Measurements from ENCODE around the gene DOCK1.

DOCK1 gene

GRCh38 chr10:127193125-127193524, 287.9 kb downstream of the DOCK1 start:
- H3K27me3 ChIP-seq (ENCODE audit: control insufficient read depth in 3 of 3, insufficient read depth in 3 of 3, low read depth in 1 of 3, low read length in 3 of 3) = peaks cover 5 to 36% (median 10%) of the 10 kb centered on the region in 3 experiments
- peaks cover 0 to 6% of the 10 kb centered on the region in 2 donors for H3K4me1 ChIP-seq (ENCODE audit: control insufficient read depth in 2 of 2, insufficient read depth in 1 of 2, low read depth in 1 of 2, low read length in 2 of 2)
- no peak overlapping the region for H3K4me2 ChIP-seq (ENCODE audit: insufficient read depth, low read length, poor library complexity, severe bottlenecking)
- H3K4ac ChIP-seq (ENCODE audit: low read length) = no peak overlapping the region
- H3K9ac ChIP-seq (ENCODE audit: low read depth, low read length, poor library complexity) = peak overlapping the region; percentile 36
- H4K91ac ChIP-seq (ENCODE audit: low read depth, low read length, poor library complexity) = no peak overlapping the region
- no peak overlapping the region for H2BK12ac ChIP-seq (ENCODE audit: low read length)
- no peak overlapping the region for H2AFZ ChIP-seq (ENCODE audit: low read length)
- H3K27ac ChIP-seq (replicated peaks; ENCODE audit: low read length) = no peak overlapping the region
- no peaks in the 10 kb centered on the region for H3K9me3 ChIP-seq (replicated peaks in 1 of 2; ENCODE audit: control insufficient read depth in 2 of 2, insufficient read depth in 1 of 2, low read depth in 1 of 2, low read length in 2 of 2)
- no peak for DNase-seq (ENCODE audit: low spot score)
- H2BK15ac ChIP-seq (ENCODE audit: low read length) = no peak overlapping the region
- H3K36me3 ChIP-seq (replicated peaks in 1 of 2; ENCODE audit: control insufficient read depth in 2 of 2, insufficient read depth in 2 of 2, low read length in 2 of 2) = no peaks in the 10 kb centered on the region
- H3K4me3 ChIP-seq (ENCODE audit: low read length in 2 of 2) = no peak overlapping the region
- H3K14ac ChIP-seq (ENCODE audit: low read length) = no peak overlapping the region
- H3K18ac ChIP-seq (ENCODE audit: low read length) = no peak overlapping the region
- no peak overlapping the region for H2AK5ac ChIP-seq (ENCODE audit: low read depth, low read length)
- no peak overlapping the region for H3K23ac ChIP-seq (ENCODE audit: low read depth, low read length, poor library complexity)
- H2BK5ac ChIP-seq (ENCODE audit: low read length) = no peak overlapping the region
- H3K79me1 ChIP-seq (ENCODE audit: low read depth, low read length) = no peaks in the 10 kb centered on the region
- no CpG with 5 or more reads among the region's 7 CpGs for WGBS, 2 donors (ENCODE audit: extremely low coverage in 2 of 2, insufficient read length in 2 of 2, insufficient replicate concordance in 1 of 2)
- H2BK120ac ChIP-seq (ENCODE audit: low read depth, low read length) = no peak overlapping the region
- H4K8ac ChIP-seq (ENCODE audit: low read depth, low read length) = no peak overlapping the region

GRCh38 chr10:127194111-127194510, 288.9 kb downstream of the DOCK1 start:
- Histone ChIP-seq H4K91ac (ENCODE audit: low read depth, low read length, poor library complexity) (no peak overlapping the region), H3K9ac (ENCODE audit: low read depth, low read length, poor library complexity) (no peak overlapping the region), H2BK15ac (ENCODE audit: low read length) (no peak overlapping the region), H3K36me3 (replicated peaks in 1 of 2; ENCODE audit: control insufficient read depth in 2 of 2, insufficient read depth in 2 of 2, low read length in 2 of 2) (no peaks in the 10 kb centered on the region), H2BK5ac (ENCODE audit: low read length) (no peak overlapping the region), H3K14ac (ENCODE audit: low read length) (no peak overlapping the region), H3K27ac (replicated peaks; ENCODE audit: low read length) (no peak overlapping the region), H4K8ac (ENCODE audit: low read depth, low read length) (no peak overlapping the region), H3K4me1 (ENCODE audit: control insufficient read depth in 2 of 2, insufficient read depth in 1 of 2, low read depth in 1 of 2, low read length in 2 of 2) (peaks cover 0 to 6% of the 10 kb centered on the region in 2 donors), H2AK5ac (ENCODE audit: low read depth, low read length) (no peak overlapping the region), H3K18ac (ENCODE audit: low read length) (no peak overlapping the region), H3K4ac (ENCODE audit: low read length) (no peak overlapping the region), H3K4me3 (ENCODE audit: low read length in 2 of 2) (no peak overlapping the region), H3K27me3 (ENCODE audit: control insufficient read depth in 3 of 3, insufficient read depth in 3 of 3, low read depth in 1 of 3, low read length in 3 of 3) (peaks cover 5 to 36% (median 10%) of the 10 kb centered on the region in 3 experiments), H2BK12ac (ENCODE audit: low read length) (no peak overlapping the region), H3K9me3 (replicated peaks in 1 of 2; ENCODE audit: control insufficient read depth in 2 of 2, insufficient read depth in 1 of 2, low read depth in 1 of 2, low read length in 2 of 2) (no peaks in the 10 kb centered on the region), H3K79me1 (ENCODE audit: low read depth, low read length) (no peaks in the 10 kb centered on the region), H2AFZ (ENCODE audit: low read length) (no peak overlapping the region), H2BK120ac (ENCODE audit: low read depth, low read length) (no peak overlapping the region), H3K4me2 (ENCODE audit: insufficient read depth, low read length, poor library complexity, severe bottlenecking) (no peak overlapping the region), H3K23ac (ENCODE audit: low read depth, low read length, poor library complexity) (no peak overlapping the region)
- WGBS, 2 donors (ENCODE audit: extremely low coverage in 2 of 2, insufficient read length in 2 of 2, insufficient replicate concordance in 1 of 2) = no CpG with 5 or more reads among the region's 2 CpGs
- no peak for DNase-seq (ENCODE audit: low spot score)

- H2BK5ac ChIP-seq (ENCODE audit: low read length) = no peak overlapping the region
- H2BK12ac ChIP-seq (ENCODE audit: low read length) = no peak overlapping the region
- H3K9ac ChIP-seq (ENCODE audit: low read depth, low read length, poor library complexity) = no peak overlapping the region
- H2AK5ac ChIP-seq (ENCODE audit: low read depth, low read length) = no peak overlapping the region
- no peaks in the 10 kb centered on the region for H3K9me3 ChIP-seq (replicated peaks in 1 of 2; ENCODE audit: control insufficient read depth in 2 of 2, insufficient read depth in 1 of 2, low read depth in 1 of 2, low read length in 2 of 2)
- H3K4me1 ChIP-seq (ENCODE audit: control insufficient read depth in 2 of 2, insufficient read depth in 1 of 2, low read depth in 1 of 2, low read length in 2 of 2) = peaks cover 0 to 6% of the 10 kb centered on the region in 2 donors
- no peak for DNase-seq (ENCODE audit: low spot score)
- no peak overlapping the region for H4K91ac ChIP-seq (ENCODE audit: low read depth, low read length, poor library complexity)
- no peak overlapping the region for H3K18ac ChIP-seq (ENCODE audit: low read length)
- no peaks in the 10 kb centered on the region for H3K36me3 ChIP-seq (replicated peaks in 1 of 2; ENCODE audit: control insufficient read depth in 2 of 2, insufficient read depth in 2 of 2, low read length in 2 of 2)
- H3K4me2 ChIP-seq (ENCODE audit: insufficient read depth, low read length, poor library complexity, severe bottlenecking) = no peak overlapping the region
- H3K27ac ChIP-seq (replicated peaks; ENCODE audit: low read length) = no peak overlapping the region
- no CpG with 5 or more reads among the region's 16 CpGs for WGBS, 2 donors (ENCODE audit: extremely low coverage in 2 of 2, insufficient read length in 2 of 2, insufficient replicate concordance in 1 of 2)
- no peak overlapping the region for H3K4me3 ChIP-seq (ENCODE audit: low read length in 2 of 2)
- no peak overlapping the region for H4K8ac ChIP-seq (ENCODE audit: low read depth, low read length)
- H3K79me1 ChIP-seq (ENCODE audit: low read depth, low read length) = no peaks in the 10 kb centered on the region
- no peak overlapping the region for H3K14ac ChIP-seq (ENCODE audit: low read length)
- H2AFZ ChIP-seq (ENCODE audit: low read length) = no peak overlapping the region
- H2BK120ac ChIP-seq (ENCODE audit: low read depth, low read length) = no peak overlapping the region
- peaks cover 5 to 36% (median 10%) of the 10 kb centered on the region in 3 experiments for H3K27me3 ChIP-seq (ENCODE audit: control insufficient read depth in 3 of 3, insufficient read depth in 3 of 3, low read depth in 1 of 3, low read length in 3 of 3)
- H3K23ac ChIP-seq (ENCODE audit: low read depth, low read length, poor library complexity) = no peak overlapping the region
- no peak overlapping the region for H2BK15ac ChIP-seq (ENCODE audit: low read length)
- H3K4ac ChIP-seq (ENCODE audit: low read length) = no peak overlapping the region
Measured at GRCh38 chr10:127194599-127194998, 289.4 kb downstream of the DOCK1 start.

- H3K36me3 ChIP-seq (replicated peaks in 1 of 2; ENCODE audit: control insufficient read depth in 2 of 2, insufficient read depth in 2 of 2, low read length in 2 of 2) = peaks cover 0 to 2% of the 10 kb centered on the region in 2 donors
- no peak overlapping the region for H3K14ac ChIP-seq (ENCODE audit: low read length)
- H3K4ac ChIP-seq (ENCODE audit: low read length) = no peak overlapping the region
- H3K4me1 ChIP-seq (ENCODE audit: control insufficient read depth in 2 of 2, insufficient read depth in 1 of 2, low read depth in 1 of 2, low read length in 2 of 2) = peaks cover 0 to 6% of the 10 kb centered on the region in 2 donors
- no peak overlapping the region for H3K27ac ChIP-seq (replicated peaks; ENCODE audit: low read length)
- DNase-seq (ENCODE audit: low spot score) = no peak
- H3K18ac ChIP-seq (ENCODE audit: low read length) = peak overlapping the region; percentile 49
- no peak overlapping the region for H3K9ac ChIP-seq (ENCODE audit: low read depth, low read length, poor library complexity)
- H3K23ac ChIP-seq (ENCODE audit: low read depth, low read length, poor library complexity) = no peak overlapping the region
- peaks cover 5 to 36% (median 10%) of the 10 kb centered on the region in 3 experiments for H3K27me3 ChIP-seq (ENCODE audit: control insufficient read depth in 3 of 3, insufficient read depth in 3 of 3, low read depth in 1 of 3, low read length in 3 of 3)
- no peak overlapping the region for H2BK12ac ChIP-seq (ENCODE audit: low read length)
- H4K8ac ChIP-seq (ENCODE audit: low read depth, low read length) = no peak overlapping the region
- no peaks in the 10 kb centered on the region for H3K9me3 ChIP-seq (replicated peaks in 1 of 2; ENCODE audit: control insufficient read depth in 2 of 2, insufficient read depth in 1 of 2, low read depth in 1 of 2, low read length in 2 of 2)
- H2BK5ac ChIP-seq (ENCODE audit: low read length) = no peak overlapping the region
- peak overlapping the region; percentile 98 for H3K4me2 ChIP-seq (ENCODE audit: insufficient read depth, low read length, poor library complexity, severe bottlenecking)
- H2AK5ac ChIP-seq (ENCODE audit: low read depth, low read length) = no peak overlapping the region
- H2BK120ac ChIP-seq (ENCODE audit: low read depth, low read length) = no peak overlapping the region
- no peak overlapping the region for H2BK15ac ChIP-seq (ENCODE audit: low read length)
- H4K91ac ChIP-seq (ENCODE audit: low read depth, low read length, poor library complexity) = no peak overlapping the region
- peak overlapping the region in 1 of 2 donors; percentile 20 for H3K4me3 ChIP-seq (ENCODE audit: low read length in 2 of 2)
- H2AFZ ChIP-seq (ENCODE audit: low read length) = no peak overlapping the region
- no peaks in the 10 kb centered on the region for H3K79me1 ChIP-seq (ENCODE audit: low read depth, low read length)
- WGBS, 2 donors (ENCODE audit: extremely low coverage in 2 of 2, insufficient read length in 2 of 2, insufficient replicate concordance in 1 of 2) = no CpG with 5 or more reads among the region's 28 CpGs
Measured at GRCh38 chr10:127195041-127195506, 289.8 kb downstream of the DOCK1 start.

Measured in neuronal stem cell (in vitro differentiated cells).